ENCODE measurements around the gene EPB41L3. TPM values are rescaled to one million over a fixed set of nuclear protein-coding genes. Genes with fewer than 3 reads are reported as not detected.
"Not testable (repeated sequence)": the region's sequence is repeated elsewhere in the genome, so short reads cannot be mapped to it uniquely, and the experiment has no call there.

The EPB41L3 gene
- 10 to 100 TPM; 28.0 to 34.8 TPM for total RNA-seq
- long read RNA-seq, partial matches to known transcripts = 3 of 3 reads
- long read RNA-seq, other reads (novel, unspliced or antisense) = 0 of 3 reads

DNA sequence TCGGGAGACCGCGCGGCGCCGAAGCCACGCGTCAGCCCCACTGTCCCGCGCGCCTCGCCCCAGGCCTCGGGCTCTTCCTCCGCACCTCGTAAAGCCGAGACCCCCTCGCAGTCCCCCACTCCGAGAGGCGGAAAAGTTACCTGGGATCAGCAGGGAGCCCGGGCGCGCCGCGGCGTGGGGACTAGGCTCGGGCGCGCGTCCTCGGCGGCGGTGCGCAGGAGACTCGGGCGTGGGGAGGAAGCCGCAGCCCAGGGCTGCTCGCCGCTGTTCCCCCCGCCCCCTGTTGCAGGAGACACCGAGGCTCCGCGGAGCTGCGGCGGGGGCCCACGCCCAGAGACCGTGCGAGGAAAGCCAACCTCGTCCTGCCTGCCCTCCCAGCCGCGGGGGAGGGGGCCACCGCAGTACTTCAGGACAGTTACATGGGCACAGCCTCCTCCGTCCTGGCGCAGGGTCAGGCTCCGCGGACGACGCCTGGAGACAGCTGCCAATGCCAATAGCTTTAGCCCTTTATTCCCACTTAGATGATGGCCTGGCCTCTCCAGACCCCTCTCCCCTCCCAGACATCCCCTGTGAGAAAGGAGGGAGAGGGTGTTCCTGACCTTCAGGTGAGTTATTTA is at the start of gene EPB41L3:
Gene EPB41L3, minus strand, starts transcription at position 225 of the 617 bp plus-strand sequence. CDS start 54,814 bp downstream, outside the sequence.
- ATAC-seq = peak; percentile 85 to 86
- intact Hi-C loops (cut with DNase I) = no loop called here
- peak; percentile 77 for DNase-seq

DNA sequence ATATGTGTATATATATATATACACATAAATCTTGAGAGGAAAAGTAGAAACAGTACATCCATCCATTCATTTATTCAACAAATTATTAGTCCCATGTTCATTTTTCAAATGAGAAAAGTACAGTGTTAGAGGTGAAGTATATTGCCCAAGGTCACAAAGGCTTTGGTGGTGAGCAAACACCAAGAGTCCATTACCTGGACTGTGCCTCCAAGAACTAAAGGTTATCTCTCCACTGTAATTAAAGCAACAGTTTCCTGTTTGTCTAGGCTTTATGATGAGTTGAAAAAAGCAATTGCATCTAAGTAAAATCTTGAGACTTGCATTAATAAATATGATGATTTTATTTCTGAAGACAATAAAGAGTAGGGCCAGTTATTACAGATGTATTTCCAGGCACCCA is 44.7 kb upstream of the EPB41L3 start:
- intact Hi-C loops (cut with DNase I) = no loop called here
- DNase-seq = no peak
- ATAC-seq = no peak

DNA sequence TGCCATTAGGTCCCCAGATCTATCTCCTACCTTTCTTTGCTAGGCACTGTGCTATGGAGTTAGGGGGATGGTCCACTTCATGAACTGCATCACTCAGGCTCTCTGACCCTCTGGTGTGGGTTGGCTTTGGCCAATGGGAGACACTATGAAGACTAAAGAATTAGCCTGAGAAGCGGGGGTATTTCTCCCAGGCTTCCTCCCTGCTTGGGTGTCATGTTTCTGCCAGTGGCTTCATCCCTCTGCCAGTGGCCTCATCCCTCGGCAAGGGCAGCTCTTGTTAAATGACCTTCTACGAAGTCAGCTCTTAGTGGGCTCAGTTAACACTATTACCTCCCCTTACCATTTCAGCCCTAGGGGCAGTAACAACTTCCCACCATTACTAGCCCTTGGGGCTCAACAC is 41.9 kb upstream of the EPB41L3 start:
- ATAC-seq (no peak), DNase-seq (no peak)
- intact Hi-C loops (cut with DNase I) = no loop called here

DNA sequence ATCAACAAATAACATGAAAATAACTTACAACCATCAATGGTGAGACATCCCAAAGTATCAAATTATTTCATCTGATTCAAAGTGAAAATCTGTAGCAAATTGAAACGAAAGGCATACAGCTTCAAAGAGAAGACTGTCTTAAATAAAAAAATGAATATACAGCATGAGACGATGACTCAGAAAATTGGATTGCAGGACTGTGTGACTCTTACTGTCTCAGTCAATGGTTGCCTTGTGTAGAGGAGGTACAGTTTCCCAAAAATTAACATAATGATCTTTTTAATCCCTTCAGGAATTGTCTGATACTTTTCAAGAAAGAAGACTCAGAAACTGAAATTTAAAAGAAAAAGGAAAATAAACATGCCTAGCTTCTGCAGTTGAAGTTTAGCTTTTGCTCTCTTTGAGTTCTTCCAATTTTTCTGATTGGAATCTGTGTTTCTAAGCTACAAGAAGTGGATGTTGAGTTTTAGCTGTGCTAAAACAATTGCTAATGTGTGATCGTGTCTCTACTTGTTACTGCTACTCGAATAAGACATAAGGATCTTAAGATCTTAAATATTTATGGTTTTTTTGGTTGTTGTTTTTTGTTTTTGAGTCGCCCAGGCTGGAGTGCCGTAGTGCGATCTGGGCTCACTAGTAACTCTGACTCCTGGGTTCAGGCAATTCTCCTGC is 41.1 kb upstream of the EPB41L3 start:
- ATAC-seq (peak in 1 of 2 donors; percentile 55), DNase-seq (no peak)
- intact Hi-C loops (cut with DNase I) = no loop called here

DNA sequence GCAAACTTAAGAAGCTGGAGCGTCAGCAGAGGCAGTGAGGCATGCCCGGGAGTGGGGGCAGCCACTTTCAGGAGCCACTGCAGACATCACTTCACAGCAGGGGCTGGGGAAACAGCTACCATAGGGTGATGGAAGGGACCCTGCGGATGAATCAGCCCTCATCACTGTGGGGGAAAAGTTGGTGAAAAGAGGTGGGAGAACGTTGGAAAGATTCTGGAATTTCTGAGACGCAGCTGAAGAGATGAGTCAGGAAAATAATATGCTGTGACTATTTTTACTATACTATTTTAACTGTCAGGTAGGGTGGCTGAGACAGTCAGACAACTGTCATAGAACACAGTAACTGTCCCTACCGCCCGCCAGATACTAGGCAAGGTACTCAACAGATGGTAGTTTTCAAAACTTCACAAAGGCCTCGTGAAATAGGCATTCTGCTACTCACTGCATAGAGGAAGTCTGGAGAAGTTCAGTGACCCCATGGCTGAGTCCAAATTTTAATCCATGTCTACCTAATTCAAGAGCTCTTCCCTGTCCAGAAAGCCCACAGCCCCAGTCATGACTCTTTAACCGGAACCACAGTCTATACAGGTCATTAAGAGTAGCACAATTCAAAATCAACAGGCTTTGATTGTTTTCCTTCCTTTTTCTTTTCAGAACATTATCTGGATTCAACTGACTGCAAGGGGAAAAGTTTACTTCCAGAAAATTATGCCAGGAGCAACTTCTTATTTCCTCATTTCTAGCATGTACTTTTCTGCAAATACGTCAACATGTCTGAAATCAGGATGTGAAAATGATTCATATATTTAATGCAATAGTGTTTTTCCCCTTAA is 39.3 kb upstream of the EPB41L3 start:
- DNase-seq = no peak
- intact Hi-C loops (cut with DNase I) = no loop called here
- peak; percentile 70 to 77 for ATAC-seq

DNA sequence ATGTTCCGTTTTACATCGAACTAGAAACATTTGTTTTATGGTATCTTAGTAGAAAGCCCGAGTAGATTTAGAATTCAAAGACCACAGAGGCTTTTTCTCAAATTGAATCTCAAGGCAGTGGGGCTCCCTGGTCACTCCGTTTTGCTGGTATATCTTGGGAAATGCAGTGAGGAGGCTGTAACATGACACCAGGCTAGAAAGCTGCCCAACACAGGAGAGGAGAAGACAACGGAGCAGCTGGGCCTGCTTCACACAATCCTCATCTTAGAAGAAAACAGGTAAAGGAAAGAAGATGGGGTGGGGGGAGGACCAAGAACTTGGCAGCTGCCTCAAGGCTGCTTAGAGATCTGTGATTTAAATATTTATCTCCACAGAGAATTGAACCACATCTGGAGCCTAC is 38.3 kb upstream of the EPB41L3 start:
- ATAC-seq = peak in 1 of 2 donors; percentile 28
- intact Hi-C loops (cut with DNase I) = no loop called here

DNA sequence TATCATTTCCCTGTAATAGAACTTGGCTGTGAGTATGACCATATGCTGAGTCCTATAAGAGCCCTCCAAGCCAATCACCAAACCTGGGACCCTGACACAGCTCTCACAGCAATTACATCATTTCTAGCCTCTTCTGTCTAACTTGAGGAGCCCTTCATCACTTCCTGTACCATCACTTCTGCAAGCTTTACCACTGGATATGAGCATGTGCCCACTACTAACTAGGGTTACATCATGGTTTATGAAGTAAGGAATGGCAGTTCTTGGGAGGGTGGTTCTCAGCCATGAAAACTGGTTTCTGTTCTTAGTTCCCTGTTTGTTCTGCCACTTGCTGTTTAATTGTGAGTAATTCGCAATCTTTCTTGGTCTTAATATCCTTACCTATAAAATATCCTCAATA is 31.0 kb upstream of the EPB41L3 start:
- ATAC-seq = no peak
- intact Hi-C loops (cut with DNase I) = no loop called here
- DNase-seq = no peak

More for the DNA sequence above, 38.3 kb upstream of the EPB41L3 start:
- no peak for DNase-seq

DNA sequence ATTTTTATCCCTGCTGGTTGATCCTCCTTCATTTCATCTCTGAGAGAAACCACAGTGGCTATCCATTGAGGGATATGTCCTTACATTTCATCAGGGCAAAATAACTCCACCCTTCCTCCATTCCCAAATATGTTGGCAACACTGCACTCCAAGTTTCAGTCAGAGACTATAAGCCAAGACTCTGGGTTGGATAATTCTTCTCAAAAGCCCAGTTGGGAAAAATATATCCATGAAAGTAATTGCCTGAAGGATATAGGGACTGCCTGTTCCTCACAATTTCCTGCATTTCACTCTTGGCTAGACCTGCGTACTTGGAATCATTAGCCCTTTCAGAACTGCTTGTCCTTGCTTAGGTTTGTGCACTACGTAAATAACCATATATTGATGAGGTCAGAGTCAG is 27.9 kb upstream of the EPB41L3 start:
- no peak for DNase-seq
- no peak for ATAC-seq
- intact Hi-C loops (cut with DNase I) = no loop called here

DNA sequence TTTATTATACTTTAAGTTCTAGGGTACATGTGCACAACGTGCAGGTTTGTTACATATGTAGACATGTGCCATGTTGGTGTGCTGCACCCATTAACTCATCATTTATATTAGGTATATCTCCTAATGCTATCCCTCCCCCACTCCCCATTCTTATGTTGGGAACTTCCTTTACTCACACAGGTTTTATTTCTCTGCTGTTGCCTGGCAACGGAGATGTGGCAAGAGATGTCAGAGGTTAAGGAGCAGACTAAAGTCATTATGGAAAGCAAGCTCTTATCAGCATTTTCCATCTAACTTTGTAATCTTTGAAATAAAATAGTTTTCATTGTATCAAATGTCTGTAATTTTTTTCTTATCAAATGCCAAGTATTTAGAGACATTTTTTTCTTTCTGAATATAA is 26.8 kb upstream of the EPB41L3 start:
- DNase-seq = peak; percentile 39
- intact Hi-C loops (cut with DNase I); ATAC-seq: not testable (repeated sequence)

DNA sequence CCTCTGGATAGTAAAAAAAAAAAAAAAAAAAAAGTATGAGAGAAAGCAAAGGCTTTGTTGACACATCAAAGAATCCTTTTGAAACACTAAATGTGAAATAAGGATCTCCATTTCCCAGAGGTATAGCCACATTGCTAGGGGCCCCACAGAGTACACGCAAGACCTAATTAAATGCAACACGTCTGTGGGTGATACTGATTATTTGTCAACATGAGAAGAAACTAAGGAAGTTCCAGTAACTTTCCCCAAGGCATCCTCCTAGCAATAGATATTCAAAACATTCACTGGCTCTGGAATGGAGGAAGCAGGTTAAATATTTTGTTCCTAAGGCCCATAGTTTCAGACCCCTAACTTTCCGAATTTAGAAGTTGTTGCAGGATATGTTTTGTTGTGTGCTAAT is 24.6 kb upstream of the EPB41L3 start:
- no peak for DNase-seq
- no peak for ATAC-seq
- intact Hi-C loops (cut with DNase I) = no loop called here

DNA sequence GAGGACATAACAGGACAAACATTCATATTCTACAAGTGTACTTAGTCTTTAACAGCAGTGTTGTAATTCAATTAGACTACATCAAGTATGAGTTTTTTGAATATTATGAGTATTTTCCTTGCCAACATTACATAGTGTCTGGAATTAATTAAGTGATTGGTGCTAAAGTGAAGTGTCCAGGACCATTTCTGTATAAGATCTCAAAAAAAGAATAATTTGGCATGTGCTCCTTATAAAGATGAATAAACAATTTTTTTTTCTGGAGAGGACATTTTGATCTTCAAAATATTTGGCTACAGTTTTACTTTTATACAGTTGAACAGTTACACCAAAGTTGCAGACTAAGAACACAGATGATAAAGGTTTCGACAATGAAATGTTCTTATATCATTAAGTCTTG is 15.1 kb upstream of the EPB41L3 start:
- intact Hi-C loops (cut with DNase I) = no loop called here
- ATAC-seq (no peak), DNase-seq (no peak)

DNA sequence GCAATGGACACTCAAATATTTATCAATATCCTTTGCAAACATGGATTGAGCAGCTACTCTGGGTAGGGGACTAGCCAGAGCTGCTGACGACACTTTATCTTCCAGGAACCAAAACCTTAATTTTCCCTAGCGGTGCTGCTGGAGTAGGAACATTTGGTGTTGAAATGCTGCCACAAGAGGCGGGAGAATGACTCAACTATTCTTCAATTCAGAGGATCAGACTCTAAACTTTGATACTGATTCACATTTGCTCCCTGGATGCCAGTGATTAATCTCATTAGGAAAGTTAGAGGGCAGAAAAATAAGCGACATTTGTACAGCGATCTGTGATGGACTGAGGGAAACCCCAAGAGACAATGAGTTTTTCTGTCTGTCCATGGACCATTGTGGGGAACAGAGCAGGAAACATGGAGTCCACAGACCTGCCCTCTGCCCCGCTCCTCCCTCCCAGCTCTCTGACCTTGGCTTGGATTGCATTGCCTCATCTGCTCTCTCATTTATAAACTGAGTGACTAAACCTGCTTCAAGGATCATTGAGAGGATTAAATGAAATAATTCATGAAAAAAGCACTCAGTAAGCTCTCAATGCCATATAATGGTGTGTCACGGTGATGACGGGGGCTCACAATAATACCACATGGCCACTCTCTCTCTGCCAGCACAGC is 12.6 kb upstream of the EPB41L3 start:
- intact Hi-C loops (cut with DNase I) = no loop called here
- peak; percentile 83 to 86 for ATAC-seq
- DNase-seq = peak; percentile 29

DNA sequence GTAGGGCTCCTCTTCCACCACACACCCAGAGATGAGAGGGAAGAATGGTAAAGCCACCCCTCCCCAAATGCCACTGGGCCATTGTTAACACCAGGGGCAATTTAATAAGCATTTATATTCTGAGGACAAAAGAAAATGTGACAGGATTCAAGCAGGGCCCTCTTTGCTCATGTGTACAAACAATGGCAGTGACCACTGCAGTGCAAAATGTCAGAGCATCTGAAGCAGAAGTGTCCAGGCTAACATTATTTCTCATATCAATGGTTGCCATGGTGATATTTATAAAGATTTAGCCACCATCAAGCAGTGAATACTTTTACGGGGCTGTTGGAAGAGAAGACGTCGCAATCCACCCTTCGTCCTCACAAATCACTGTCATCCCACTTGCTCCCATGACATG is 10.8 kb upstream of the EPB41L3 start:
- intact Hi-C loops (cut with DNase I) = no loop called here
- no peak for DNase-seq
- ATAC-seq = no peak

DNA sequence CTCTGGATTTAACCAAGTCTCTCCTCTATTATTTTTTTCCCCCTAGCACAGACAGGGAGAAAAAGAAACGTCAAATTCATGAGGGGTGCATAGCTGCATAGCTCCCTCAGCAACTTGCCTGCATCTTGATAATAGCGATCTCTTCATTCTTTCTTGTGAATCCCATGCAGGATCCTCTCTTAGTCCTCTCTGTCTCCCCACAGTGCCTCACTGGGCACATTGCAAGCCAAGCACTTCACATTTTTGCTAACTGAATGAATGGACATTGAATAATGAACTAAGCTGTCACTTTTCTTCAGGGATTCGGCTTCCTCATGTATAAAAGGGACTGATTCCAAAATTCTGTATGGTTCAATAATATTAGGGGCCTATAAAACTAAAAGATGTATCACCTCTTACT is 2.9 kb upstream of the EPB41L3 start:
- DNase-seq (no peak), ATAC-seq (peak; percentile 35 to 58)
- intact Hi-C loops (cut with DNase I) = loop anchor here in 1 of 2 donors (5.0 kb wide), 1 partner anchor 89 kb away; no protein-coding TSS in a partner anchor

DNA sequence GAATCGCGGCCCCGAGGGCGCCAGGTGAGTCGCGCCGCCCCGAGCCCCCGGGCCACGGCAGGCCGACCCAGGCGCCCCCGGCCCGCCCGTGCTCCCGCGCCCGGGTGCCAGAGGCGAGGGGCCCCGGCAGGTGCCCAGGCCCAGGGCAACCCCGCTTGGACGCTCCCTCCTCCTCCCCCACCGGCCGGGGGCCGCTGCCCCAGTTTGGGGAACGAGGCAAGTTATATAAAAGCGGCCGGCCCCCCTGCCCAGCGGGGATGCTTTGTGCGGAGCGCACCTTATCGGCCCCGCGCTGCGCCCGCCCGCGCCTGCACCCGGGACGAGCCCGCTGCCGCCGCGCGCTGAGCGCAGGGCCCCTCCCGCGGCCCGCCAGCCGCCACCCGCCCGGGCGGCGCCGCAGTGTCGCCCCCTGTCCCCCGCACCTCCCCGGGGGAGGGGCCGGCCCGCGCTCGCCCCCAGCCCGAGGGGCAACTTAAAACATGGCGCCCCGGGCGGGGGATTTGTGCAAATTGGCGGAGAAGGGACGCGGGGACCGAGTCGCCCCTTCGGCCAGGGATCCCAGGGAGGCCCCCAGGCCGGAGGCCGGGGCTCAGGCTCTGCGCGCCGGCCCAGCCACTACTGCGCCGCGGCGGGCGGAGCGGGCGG is 639 bp downstream of the EPB41L3 start:
- peak; percentile 34 to 67 for ATAC-seq
- intact Hi-C loops (cut with DNase I) = no loop called here

DNA sequence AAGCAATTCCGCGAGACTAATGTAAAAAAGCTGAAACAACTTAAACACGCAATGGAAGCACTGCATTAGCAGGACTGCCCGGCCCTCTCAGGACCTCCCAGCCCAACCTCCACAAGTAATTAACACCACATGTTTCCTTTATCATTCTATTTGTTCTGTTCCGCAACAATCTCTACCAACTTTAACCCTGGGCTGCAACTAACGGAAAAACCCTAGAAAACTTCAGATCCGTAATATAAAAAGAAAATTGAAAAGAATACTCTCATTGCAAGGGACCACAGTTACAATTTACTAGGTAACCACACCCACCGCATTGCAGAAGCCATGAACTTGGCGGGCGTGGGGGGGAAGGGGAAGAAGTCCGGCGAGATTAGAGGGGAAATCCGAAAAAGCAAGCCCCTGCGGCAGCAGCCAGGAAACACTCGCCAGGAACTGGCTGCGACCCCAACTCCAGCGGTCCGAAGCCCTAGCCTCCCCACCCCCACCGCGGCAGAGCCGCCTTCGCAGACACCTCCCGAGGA is 1.2 kb downstream of the EPB41L3 start:
- intact Hi-C loops (cut with DNase I) = no loop called here
- ATAC-seq = peak in 1 of 2 donors; percentile 27
- DNase-seq = peak; percentile 45

More for the DNA sequence above, 639 bp downstream of the EPB41L3 start:
- no peak for DNase-seq

DNA sequence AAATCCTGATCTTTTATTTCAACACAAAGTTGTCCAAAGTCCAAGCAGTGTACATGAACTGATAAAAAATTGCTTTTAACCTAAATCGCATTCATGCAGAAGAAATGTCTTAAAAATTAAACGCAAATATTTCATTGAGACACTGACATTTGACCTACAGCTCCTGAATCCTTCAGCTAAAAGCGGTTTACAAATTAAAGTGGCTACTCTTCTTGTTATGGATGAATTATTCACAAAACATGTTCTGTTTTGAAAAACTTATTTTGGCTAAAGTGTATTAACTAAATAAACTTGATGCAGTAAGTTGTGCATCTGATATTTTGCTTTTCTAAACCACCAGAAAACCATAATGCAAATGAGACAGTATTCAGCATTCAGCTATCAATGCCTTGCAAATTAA is 2.2 kb downstream of the EPB41L3 start:
- ATAC-seq (no peak), DNase-seq (no peak)
- intact Hi-C loops (cut with DNase I) = no loop called here

DNA sequence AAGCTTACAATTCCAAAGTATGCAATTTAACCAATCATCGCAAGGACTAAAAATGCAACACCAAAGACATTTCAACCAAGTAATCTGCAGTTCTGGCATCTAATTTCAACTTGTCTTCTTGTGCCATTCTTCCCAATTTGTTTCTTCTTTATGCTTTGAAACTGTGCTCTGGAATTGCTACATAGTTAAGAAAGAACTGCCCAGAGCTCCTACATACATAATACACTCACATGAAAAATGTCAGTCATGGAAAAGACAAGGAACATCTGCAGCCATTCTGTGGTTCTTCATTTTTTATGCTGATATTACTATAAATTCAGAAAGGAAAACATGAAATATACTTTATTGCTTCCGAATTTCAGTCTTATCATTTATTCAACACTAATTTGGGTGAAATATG is 4.4 kb downstream of the EPB41L3 start:
- ATAC-seq (no peak), DNase-seq (no peak)
- intact Hi-C loops (cut with DNase I) = no loop called here

DNA sequence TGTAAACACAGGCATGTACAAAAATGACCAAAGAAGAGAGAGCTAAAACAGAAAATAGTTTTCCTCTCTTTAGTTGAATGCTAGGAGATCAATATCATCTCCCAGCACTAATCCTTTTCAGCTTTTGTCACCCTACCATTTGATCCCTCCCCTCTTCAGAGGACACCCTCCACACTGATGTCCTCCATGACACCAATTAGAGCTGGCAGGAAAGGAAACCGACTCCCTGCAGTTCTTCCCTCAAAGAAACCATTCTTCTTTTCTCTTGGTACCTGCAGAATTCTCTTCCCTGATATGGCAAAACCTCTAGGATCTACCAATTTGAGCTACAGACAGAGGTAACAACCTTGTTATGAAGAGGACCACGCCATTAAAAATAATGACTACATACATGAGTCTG is 5.3 kb downstream of the EPB41L3 start:
- ATAC-seq = no peak
- intact Hi-C loops (cut with DNase I) = no loop called here
- no peak for DNase-seq
